LoVo (cell line): ENCODE results near the gene DPP7.
"Not testable (repeated sequence)": the region's sequence is repeated elsewhere in the genome, so short reads cannot be mapped to it uniquely, and the experiment has no call there.

ENCODE experiments used
- DNase-seq: peaks from one replicate; pipeline ENCODE4 v3.0.0-alpha.2; 2016; ENCODE audit warnings: low spot score

DPP7 gene

DNA sequence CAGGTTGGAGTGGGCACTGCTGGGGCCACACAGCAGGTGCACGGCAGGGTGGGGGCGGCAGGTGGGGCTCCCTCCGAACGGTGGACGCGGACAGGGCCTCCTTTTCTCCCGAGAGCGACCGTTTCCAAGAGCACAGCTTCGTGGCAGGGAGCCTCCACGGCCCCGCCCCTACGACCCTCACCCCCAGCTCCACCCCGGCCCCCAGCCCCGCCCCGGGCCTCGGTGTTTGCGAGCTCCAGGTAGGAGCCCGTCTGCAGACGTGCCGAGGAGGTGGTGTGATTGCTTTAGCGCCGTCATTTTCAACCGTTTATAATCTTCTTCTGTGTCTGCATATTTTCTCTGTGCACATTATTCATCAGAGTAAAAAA lies 33.2 kb upstream of the DPP7 start:
- no peak for DNase-seq

DNA sequence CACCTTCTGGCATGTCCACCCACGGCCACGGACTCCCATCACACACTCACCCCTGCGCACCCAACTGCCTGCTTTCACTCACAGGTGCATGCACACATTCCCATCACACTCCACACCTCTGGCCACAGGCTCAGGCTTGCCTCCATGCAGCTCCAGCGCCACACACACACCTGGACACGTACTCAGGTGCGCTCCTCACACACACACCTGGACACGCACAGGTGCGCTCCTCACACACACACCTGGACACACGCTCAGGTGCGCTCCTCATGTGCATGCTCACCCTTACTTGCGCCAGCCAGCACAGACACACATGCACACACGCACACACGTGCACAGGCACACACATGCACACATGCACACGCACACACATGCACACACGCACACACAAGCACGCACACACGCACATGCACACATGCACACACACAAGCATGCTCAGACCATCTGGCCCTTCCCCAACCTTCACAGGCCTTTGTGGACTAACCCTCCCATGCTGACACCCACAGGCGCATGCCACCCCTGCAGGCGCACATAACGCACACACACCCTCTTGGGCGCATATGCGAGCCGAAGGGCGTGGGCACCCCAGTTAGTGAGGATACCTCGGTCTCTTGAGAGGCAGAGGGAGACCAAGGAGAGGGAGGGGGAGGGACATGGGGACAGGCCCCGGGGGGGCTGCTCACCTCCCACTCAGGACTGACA lies 32.7 kb upstream of the DPP7 start:
- DNase-seq = no peak

GRCh38 chr9:137146527-137146918 lies 32.0 kb upstream of the DPP7 start:
- no peak for DNase-seq

DNA sequence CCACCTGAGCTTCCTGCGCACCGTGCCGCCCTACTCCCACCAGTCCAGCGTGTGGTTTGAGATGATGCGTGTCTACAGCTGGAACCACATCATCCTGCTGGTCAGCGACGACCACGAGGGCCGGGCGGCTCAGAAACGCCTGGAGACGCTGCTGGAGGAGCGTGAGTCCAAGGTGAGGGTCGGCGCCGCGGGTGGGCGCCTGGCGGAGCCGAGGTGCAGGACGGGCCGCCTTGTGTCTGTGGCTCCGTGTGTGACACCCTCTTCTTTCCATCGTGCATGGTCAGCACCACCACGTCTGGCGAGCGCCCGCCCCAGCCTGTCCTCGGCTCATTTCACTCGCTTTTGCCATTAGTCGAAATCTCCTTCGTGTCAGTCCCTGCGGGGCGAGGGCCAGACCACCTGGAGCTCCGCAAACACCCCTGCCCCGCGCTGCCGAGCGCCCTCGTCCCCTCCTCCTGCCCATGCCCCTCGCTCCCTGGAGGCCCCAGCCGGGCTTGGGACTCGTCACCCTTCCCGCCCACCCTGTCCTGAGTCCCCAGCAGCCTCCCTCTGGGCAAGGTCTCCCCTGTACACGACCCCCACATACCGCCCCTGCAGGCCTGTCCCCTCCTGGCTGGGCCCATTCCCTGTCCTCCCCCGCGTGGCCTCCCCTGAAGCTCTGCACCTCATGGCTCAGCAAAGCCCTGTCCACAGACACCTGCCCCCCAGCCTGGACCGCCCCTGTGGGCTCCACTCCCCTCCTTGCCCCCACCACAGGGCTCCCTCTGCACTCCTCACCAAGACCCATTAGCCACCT lies 31.4 kb upstream of the DPP7 start:
- DNase-seq = no peak

DNA sequence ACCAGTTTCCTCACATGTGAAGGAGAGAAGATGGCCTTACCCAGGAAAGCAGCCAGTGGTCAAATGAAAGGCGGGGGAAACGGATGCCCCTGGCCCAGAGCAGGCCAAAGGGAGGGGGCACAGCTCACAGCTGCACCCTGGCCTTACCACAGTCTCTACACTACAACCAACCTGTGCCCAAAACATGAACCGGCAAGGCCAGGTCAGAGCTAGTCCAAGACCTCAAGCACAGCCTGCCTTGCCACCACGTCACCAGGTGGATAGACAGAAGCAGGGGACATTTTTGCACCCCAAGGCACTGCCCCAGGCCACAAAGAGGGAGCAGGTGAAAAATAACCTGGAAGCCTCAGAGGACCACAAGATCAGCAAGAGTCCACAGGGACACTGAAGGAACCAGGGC lies 28.9 kb upstream of the DPP7 start:
- no peak for DNase-seq

GRCh38 chr9:137141976-137142936 lies 27.7 kb upstream of the DPP7 start:
- no peak for DNase-seq

GRCh38 chr9:137141050-137141810 lies 26.7 kb upstream of the DPP7 start:
- no peak for DNase-seq

GRCh38 chr9:137140151-137141012 lies 25.8 kb upstream of the DPP7 start:
- DNase-seq = no peak

DNA sequence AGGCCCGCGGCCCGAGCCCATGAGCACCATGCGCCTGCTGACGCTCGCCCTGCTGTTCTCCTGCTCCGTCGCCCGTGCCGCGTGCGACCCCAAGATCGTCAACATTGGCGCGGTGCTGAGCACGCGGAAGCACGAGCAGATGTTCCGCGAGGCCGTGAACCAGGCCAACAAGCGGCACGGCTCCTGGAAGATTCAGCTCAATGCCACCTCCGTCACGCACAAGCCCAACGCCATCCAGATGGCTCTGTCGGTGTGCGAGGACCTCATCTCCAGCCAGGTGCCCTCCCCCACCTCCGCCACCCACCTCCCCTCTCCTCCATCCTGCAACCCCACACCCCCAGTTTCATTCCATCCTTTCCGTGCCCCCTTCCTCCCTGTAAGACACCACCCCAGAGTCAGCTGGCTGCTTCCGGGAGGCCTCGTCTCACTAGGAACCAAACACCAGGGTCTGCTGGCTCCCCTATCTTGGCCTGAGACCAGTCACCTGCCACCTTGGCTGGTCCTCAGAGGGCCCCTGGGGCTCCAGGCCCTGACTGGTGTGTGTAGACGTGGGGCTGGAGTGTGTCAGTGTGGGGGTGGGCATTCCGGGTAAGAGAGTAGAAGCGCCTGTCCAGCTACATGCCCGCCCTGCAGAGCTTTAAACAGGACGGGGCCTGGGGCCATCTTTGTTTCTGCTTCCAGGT lies 25.1 kb upstream of the DPP7 start:
- no peak for DNase-seq

DNA sequence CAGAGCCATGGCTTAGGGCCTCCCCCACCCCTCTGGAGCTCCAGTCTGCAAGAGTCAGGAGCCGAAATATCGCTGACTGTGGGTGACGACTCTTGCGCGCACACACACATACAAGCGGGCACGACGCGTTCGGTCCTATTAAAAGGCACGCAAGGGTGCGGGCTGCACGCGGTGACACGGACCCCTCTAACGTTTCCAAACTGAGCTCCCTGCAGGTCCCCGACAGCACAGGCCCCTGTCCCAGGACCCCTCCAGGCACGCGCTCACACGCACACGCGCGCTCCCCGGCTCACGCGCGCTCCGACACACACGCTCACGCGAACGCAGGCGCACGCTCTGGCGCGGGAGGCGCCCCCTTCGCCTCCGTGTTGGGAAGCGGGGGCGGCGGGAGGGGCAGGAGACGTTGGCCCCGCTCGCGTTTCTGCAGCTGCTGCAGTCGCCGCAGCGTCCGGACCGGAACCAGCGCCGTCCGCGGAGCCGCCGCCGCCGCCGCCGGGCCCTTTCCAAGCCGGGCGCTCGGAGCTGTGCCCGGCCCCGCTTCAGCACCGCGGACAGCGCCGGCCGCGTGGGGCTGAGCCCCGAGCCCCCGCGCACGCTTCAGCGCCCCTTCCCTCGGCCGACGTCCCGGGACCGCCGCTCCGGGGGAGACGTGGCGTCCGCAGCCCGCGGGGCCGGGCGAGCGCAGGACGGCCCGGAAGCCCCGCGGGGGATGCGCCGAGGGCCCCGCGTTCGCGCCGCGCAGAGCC lies 24.4 kb upstream of the DPP7 start, which contains the start of gene GRIN1:
Gene GRIN1 (plus strand): TSS at position 433 of the 746 bp plus-strand sequence. CDS start 333 bp downstream, outside the sequence.
- DNase-seq = no peak

DNA sequence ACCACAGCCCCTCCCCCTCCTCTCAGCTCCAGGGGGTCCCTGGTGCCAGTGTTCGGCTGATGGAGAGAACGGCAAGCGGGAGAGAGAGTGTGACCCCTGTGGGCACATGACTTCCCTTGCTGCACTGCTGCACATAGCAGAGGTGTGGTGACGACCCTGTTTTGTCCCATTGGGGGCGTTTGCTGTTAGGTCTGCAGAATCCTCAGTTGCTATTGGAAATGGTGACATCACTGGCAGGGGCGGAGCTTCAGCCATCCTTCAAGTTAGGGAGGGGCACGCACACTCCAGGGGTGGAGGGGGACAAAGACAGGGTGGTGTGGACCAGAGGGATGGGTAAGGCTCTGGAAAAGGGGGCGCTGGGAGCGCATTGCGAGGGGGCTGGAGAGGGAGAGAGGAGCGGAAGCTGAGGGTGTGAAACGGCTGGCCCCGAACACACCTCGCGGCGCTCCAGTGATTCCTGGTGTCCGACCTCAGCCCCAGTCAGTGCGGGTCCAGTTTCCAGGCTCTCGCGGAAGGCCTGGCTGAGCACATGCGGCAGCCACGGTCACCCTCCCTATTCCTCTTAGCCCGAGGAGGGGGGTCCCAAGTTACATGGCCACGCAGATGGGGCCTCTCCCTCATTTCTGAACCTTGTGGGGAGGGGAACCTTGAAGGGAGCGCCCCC lies 23.7 kb upstream of the DPP7 start:
- DNase-seq = no peak

- no peak for DNase-seq
Observed at GRCh38 chr9:137136881-137137607, 22.5 kb upstream of the DPP7 start.

- DNase-seq = no peak
Observed at GRCh38 chr9:137136261-137136880, 21.8 kb upstream of the DPP7 start.

DNA sequence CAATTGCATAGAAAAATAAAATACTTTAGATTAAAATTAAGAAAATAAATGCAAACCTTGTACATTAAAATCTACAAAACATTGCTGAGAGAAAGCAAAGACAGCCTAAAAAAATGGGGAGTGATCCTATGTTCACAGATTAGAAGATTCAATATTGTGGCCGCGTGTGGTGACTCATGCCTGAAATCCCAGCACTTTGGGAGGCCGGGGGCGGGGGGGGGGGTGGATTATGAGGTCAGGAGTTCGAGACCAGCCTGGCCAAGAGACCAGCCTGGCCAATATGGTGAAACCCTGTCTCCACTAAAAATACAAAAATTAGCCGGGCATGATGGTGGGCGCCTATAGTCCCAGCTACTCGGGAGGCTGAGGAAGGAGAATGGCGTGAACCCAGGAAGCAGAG lies 20.6 kb upstream of the DPP7 start:
- DNase-seq = not testable (repeated sequence)

GRCh38 chr9:137134191-137134590 lies 19.7 kb upstream of the DPP7 start:
- DNase-seq = no peak

DNA sequence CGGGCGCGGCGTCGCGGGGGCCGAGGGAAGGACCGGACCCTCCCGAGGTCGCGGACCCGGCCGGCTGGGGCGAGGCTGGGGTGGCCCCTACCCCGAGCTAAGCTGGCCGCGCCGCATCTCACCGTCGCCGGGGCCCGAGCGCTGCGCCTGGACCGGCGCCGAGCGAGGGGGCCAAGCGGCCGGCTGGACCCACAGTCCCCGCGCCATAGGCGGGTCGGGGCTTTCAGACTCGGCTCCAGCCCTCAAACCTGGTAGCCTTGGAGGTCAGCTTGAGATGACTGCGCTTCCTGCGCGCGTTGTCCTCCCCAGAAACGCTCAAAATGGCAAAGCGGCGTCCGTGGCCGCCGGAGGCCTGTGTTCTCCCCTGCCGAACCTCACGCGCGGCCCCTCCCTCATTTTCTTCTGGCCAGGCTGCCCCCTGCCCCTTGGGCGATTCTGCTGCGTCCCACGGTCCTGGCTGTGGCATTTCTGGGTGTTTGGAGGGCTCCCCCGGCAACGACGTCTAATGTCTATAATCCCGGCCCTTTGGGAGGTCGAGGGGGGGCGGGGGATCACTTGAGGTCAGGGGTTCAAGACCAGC lies 15.7 kb upstream of the DPP7 start:
- DNase-seq = no peak

GRCh38 chr9:137129456-137130175 lies 15.1 kb upstream of the DPP7 start:
- peak; percentile 95 for DNase-seq
